Smooth muscle cell (in vitro differentiated cells): ENCODE data around the gene FRYL. TPM values are rescaled to one million over a fixed set of nuclear protein-coding genes. Genes with fewer than 3 reads are reported as not detected.

Source experiments
- DNase-seq: peaks from one replicate; lab custom pipeline; 2025; ENCODE audit not compliant: unreplicated experiment; lab: John Stamatoyannopoulos, UW
- H2AFZ ChIP-seq: fragments of 200-600 bp; sonication (generic); 2 replicates; pipeline ENCODE4 v1.6.0; 2016; ENCODE audit warnings: antibody characterized with exemption, low read depth, mild to moderate bottlenecking
- H3F3A ChIP-seq: fragments of 200-600 bp; sonication (generic); 2 replicates; pipeline ENCODE4 v1.6.0; 2017; ENCODE audit warnings: antibody characterized with exemption, low read depth
- H3K27ac ChIP-seq: fragments of 200-600 bp; sonication (generic); 2 replicates; pipeline ENCODE4 v1.5.1; 2016; ENCODE audit warnings: low read depth, mild to moderate bottlenecking
- H3K27me3 ChIP-seq: fragments of 200-600 bp; sonication (generic); 2 replicates; pipeline ENCODE4 v1.6.1; 2016; ENCODE audit warnings: low read depth, mild to moderate bottlenecking
- H3K36me3 ChIP-seq: fragments of 200-600 bp; sonication (generic); 2 replicates; pipeline ENCODE4 v1.5.1; 2016; ENCODE audit warnings: low read depth
- H3K4me1 ChIP-seq: fragments of 200-600 bp; sonication (generic); 2 replicates; pipeline ENCODE4 v1.5.1; 2016; ENCODE audit warnings: low read depth
- H3K4me2 ChIP-seq: fragments of 200-600 bp; sonication (generic); 2 replicates; pipeline ENCODE4 v1.6.0; 2016; ENCODE audit warnings: mild to moderate bottlenecking
- H3K4me3 ChIP-seq: fragments of 200-600 bp; sonication (generic); 2 replicates; pipeline ENCODE4 v1.5.1; 2016; ENCODE audit warnings: mild to moderate bottlenecking
- H3K79me2 ChIP-seq: fragments of 200-600 bp; sonication (generic); 2 replicates; pipeline ENCODE4 v1.6.0; 2016; ENCODE audit warnings: low read depth, mild to moderate bottlenecking
- H3K9ac ChIP-seq: fragments of 200-600 bp; sonication (generic); 2 replicates; pipeline ENCODE4 v1.6.0; 2016; ENCODE audit warnings: low read depth
- H3K9me3 ChIP-seq: fragments of 200-600 bp; sonication (generic); replicated peaks from 2 replicates; pipeline ENCODE4 v1.5.1; 2016; ENCODE audit warnings: low read depth
- H4K20me1 ChIP-seq: fragments of 200-600 bp; sonication (generic); 2 replicates; pipeline ENCODE4 v1.6.0; 2016; ENCODE audit warnings: low read depth
- CTCF ChIP-seq: fragments of 200-600 bp; sonication (generic); IDR thresholded peaks from 2 replicates; pipeline ENCODE4 v1.5.1; 2017; ENCODE audit warnings: borderline replicate concordance, mild to moderate bottlenecking, antibody characterized with exemption; ENCODE audit not compliant: insufficient read depth, poor library complexity, severe bottlenecking
- WGBS: methylation state at CpG from one replicate; pipeline ENCODE4 v1.1.7; 2016; ENCODE audit warnings: low lambda C conversion rate; 5-methylcytosine and 5-hydroxymethylcytosine counted together
- polyA plus RNA-seq: library from polyadenylated mRNA; unstranded; fragments of >200 nt; fragmentation: Nextera tagmentation; extraction: Ambion mirVana; gene quantifications from 2 replicates; pipeline ENCODE4 v1.2.1, GENCODE V29; 2016
- total RNA-seq: library from RNA; depleted of rRNA; stranded (reverse); fragments of >200 nt; gene quantifications from 2 replicates; pipeline ENCODE4 v1.2.3, GENCODE V29; 2014

The FRYL gene
- total and polyA plus RNA-seq, 2 experiments from 2014 or later: 14.9 to 56.6 TPM

- H3K27ac ChIP-seq: peak overlapping the region; percentile 7
These were observed 114.4 kb downstream of the FRYL start for GRCh38 chr4:48665555-48666186.

GRCh38 chr4:48664938-48665337 lies 115.1 kb downstream of the FRYL start:
- no peak overlapping the region for H3K4me2 ChIP-seq
- H3K27ac ChIP-seq: peak overlapping the region; percentile 7
- no peaks in the 10 kb centered on the region for H3F3A ChIP-seq
- no peak overlapping the region for H3K4me3 ChIP-seq
- H3K4me1 ChIP-seq: no peaks in the 10 kb centered on the region
- no peak overlapping the region for H2AFZ ChIP-seq
- TF ChIP-seq CTCF: no peak
- no peaks in the 10 kb centered on the region for H3K9me3 ChIP-seq
- no peak for DNase-seq
- H3K9ac ChIP-seq: no peak overlapping the region
- H3K79me2 ChIP-seq: peaks cover 35% of the 10 kb centered on the region
- H3K27me3 ChIP-seq: no peaks in the 10 kb centered on the region
- no peaks in the 10 kb centered on the region for H3K36me3 ChIP-seq
- H4K20me1 ChIP-seq: peaks cover 72% of the 10 kb centered on the region

More at GRCh38 chr4:48665555-48666186, 114.4 kb downstream of the FRYL start:
- peaks cover 39% of the 10 kb centered on the region for H3K79me2 ChIP-seq
- no peak overlapping the region for H3K4me2 ChIP-seq
- no peaks in the 10 kb centered on the region for H3K9me3 ChIP-seq
- H2AFZ ChIP-seq: no peak overlapping the region
- H3F3A ChIP-seq: no peaks in the 10 kb centered on the region
- WGBS: 76% methylated on average over 4 of the region's 4 CpGs
- peaks cover 64% of the 10 kb centered on the region for H4K20me1 ChIP-seq
- no peaks in the 10 kb centered on the region for H3K36me3 ChIP-seq
- H3K4me1 ChIP-seq: no peaks in the 10 kb centered on the region
- H3K4me3 ChIP-seq: no peak overlapping the region
- no peak for TF ChIP-seq CTCF
- H3K27me3 ChIP-seq: no peaks in the 10 kb centered on the region
- DNase-seq: no peak
- no peak overlapping the region for H3K9ac ChIP-seq

GRCh38 chr4:48661391-48661790 lies 118.7 kb downstream of the FRYL start:
- Histone ChIP-seq H3K27me3 (no peaks in the 10 kb centered on the region), H3K4me2 (no peak overlapping the region), H3K36me3 (no peaks in the 10 kb centered on the region), H3K9me3 (no peaks in the 10 kb centered on the region), H4K20me1 (peaks cover 64% of the 10 kb centered on the region), H3F3A (no peaks in the 10 kb centered on the region), H3K9ac (no peak overlapping the region), H3K27ac (no peak overlapping the region), H3K4me3 (no peak overlapping the region), H3K79me2 (peaks cover 26% of the 10 kb centered on the region), H2AFZ (no peak overlapping the region), H3K4me1 (no peaks in the 10 kb centered on the region)
- DNase-seq: no peak
- 90% methylated on average over 1 of the region's 1 CpG for WGBS
- TF ChIP-seq CTCF: no peak

GRCh38 chr4:48660347-48660746 lies 119.7 kb downstream of the FRYL start:
- Histone ChIP-seq H3K36me3 (no peaks in the 10 kb centered on the region), H2AFZ (no peak overlapping the region), H3K27me3 (no peaks in the 10 kb centered on the region), H3K4me2 (no peak overlapping the region), H3K27ac (no peak overlapping the region), H3K9me3 (no peaks in the 10 kb centered on the region), H4K20me1 (peaks cover 54% of the 10 kb centered on the region), H3K79me2 (peaks cover 23% of the 10 kb centered on the region), H3K4me1 (no peaks in the 10 kb centered on the region), H3K9ac (no peak overlapping the region), H3K4me3 (no peak overlapping the region), H3F3A (no peaks in the 10 kb centered on the region)
- no peak for DNase-seq
- TF ChIP-seq CTCF: no peak
